ENCODE data around the gene OCRL.

DNA sequence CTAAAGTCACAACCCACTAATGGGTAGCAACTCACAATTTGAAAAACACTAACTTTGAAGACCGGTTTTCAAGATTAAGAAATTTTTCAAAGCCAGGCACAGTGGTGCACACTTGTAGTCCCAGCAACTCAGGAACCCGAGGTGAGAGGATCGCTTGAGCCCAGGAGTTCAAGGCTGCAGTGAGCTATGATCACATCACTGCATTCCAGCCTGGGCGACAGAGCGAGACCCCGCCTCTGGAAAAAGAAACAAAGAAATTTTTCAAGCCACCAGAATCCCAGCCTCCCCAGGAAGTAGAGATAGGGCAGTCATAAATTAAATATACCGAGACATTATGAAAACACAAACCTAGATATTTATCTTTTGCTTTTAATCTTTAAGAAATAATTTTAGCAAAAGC is 29.7 kb upstream of the OCRL start:
- TF ChIP-seq, protein P1, sequence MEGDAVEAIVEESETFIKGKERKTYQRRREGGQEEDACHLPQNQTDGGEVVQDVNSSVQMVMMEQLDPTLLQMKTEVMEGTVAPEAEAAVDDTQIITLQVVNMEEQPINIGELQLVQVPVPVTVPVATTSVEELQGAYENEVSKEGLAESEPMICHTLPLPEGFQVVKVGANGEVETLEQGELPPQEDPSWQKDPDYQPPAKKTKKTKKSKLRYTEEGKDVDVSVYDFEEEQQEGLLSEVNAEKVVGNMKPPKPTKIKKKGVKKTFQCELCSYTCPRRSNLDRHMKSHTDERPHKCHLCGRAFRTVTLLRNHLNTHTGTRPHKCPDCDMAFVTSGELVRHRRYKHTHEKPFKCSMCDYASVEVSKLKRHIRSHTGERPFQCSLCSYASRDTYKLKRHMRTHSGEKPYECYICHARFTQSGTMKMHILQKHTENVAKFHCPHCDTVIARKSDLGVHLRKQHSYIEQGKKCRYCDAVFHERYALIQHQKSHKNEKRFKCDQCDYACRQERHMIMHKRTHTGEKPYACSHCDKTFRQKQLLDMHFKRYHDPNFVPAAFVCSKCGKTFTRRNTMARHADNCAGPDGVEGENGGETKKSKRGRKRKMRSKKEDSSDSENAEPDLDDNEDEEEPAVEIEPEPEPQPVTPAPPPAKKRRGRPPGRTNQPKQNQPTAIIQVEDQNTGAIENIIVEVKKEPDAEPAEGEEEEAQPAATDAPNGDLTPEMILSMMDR (IDR thresholded peaks at IDR 0.05): no peak
- TF ChIP-seq POLR2A (IDR thresholded peaks at IDR 0.05): no peak

All from lower leg skin (tissue), 3 donors.